IMR-90 (cell line): ENCODE data around the gene BCAS3.

Source experiments
- CTCF ChIP-seq: conservative IDR thresholded peaks from 2 replicates; pipeline ENCODE4 v1.5.1; 2012; ENCODE audit warnings: mild to moderate bottlenecking, low read depth, low read length, improper control_type of control experiment
- POLR2A ChIP-seq: IDR thresholded peaks from 2 replicates; pipeline ENCODE4 v1.6.1; 2012; ENCODE audit warnings: mild to moderate bottlenecking, low read depth, low read length

- TF ChIP-seq POLR2A (no peak), CTCF (no peak)
Observed at GRCh38 chr17:61057257-61057656, 379.6 kb downstream of the BCAS3 start.
